GM06990 (cell line): ENCODE data around the gene SH3RF2.
"Not testable (repeated sequence)": the region's sequence is repeated elsewhere in the genome, so short reads cannot be mapped to it uniquely, and the experiment has no call there.

Experiments
- DNase-seq: peaks from one replicate; pipeline ENCODE4 v3.0.0-alpha.2; 2011; ENCODE audit not compliant: insufficient read length; ENCODE audit errors: extremely low read depth
- H3K27me3 ChIP-seq: replicated peaks from 2 replicates; pipeline ENCODE4 v1.6.0; 2011; ENCODE audit warnings: low read length; ENCODE audit not compliant: control insufficient read depth, insufficient read depth
- H3K36me3 ChIP-seq: 2 replicates; pipeline ENCODE4 v1.5.1; 2011; ENCODE audit warnings: low read length; ENCODE audit not compliant: control insufficient read depth, insufficient read depth
- H3K4me3 ChIP-seq: replicated peaks from 2 replicates; pipeline ENCODE4 v1.5.1; 2011; ENCODE audit warnings: low read depth, mild to moderate bottlenecking, control low read depth, low read length
- TF ChIP-seq, protein P1 (sequence below): IDR thresholded peaks from 2 replicates; pipeline ENCODE4 v1.5.1; 2011; ENCODE audit warnings: low read length, control low read depth, mild to moderate bottlenecking, inconsistent platforms; ENCODE audit not compliant: insufficient read depth, poor library complexity, severe bottlenecking

Gene SH3RF2

DNA sequence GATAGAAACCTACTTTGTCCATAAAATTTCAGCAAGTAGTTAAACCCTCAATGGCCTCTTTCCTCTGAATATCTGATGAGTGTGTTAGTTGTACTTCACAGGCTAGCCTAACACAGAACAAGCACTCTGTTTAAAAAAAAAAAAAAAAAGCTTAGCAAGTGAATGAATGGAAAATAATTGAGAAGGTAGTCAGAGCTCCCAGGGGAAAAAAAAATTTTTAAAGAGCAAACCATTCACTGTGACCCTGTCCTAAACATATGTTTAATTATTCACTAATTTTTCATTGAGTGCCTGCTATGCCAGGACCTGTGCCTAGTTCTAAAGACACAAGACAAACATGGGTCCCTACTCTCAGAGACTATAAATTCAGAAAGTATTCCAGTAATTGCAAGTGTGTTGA lies 69.3 kb downstream of the SH3RF2 start:
- no peak for DNase-seq
- H3K36me3 ChIP-seq = no peaks in the 10 kb centered on the region
- H3K27me3 ChIP-seq = no peaks in the 10 kb centered on the region
- H3K4me3 ChIP-seq = no peak overlapping the region
- TF ChIP-seq, protein P1, sequence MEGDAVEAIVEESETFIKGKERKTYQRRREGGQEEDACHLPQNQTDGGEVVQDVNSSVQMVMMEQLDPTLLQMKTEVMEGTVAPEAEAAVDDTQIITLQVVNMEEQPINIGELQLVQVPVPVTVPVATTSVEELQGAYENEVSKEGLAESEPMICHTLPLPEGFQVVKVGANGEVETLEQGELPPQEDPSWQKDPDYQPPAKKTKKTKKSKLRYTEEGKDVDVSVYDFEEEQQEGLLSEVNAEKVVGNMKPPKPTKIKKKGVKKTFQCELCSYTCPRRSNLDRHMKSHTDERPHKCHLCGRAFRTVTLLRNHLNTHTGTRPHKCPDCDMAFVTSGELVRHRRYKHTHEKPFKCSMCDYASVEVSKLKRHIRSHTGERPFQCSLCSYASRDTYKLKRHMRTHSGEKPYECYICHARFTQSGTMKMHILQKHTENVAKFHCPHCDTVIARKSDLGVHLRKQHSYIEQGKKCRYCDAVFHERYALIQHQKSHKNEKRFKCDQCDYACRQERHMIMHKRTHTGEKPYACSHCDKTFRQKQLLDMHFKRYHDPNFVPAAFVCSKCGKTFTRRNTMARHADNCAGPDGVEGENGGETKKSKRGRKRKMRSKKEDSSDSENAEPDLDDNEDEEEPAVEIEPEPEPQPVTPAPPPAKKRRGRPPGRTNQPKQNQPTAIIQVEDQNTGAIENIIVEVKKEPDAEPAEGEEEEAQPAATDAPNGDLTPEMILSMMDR = no peak

DNA sequence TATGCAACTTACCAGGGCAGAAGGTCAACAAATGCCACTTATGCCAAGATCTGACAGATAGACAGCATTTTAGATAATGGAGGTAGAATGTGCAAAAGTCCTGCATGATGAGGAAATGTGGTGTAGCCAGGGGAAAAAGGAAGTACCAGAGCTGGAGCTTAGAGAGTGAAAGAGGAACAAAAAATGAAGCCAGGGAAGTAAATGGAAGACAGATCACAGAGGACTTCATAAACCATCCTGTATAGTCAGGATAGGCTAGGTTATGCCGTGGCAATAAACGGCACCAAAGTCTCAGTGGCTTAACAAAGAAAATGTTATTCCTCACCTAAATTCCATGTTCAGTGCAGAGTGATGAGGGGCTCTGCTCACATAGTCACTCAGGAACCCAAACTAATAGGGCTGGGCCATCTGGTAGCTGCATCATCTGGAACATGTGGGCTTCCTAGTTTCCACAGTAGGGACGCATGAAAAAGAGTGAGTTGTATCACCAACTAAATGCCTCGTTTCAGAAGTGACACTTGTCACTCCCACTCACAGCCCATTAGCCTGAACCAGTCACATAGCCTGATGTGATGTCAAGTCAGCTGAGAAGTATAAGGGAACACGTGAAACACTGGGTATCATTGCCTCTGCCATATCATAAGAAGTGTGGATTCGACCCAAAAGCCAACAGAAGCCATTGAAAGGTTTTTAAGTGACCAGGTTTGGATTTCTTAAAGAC lies 70.3 kb downstream of the SH3RF2 start:
- H3K36me3 ChIP-seq = no peaks in the 10 kb centered on the region
- TF ChIP-seq, protein P1 = no peak
- DNase-seq = no peak
- no peak overlapping the region for H3K4me3 ChIP-seq
- H3K27me3 ChIP-seq = no peaks in the 10 kb centered on the region

DNA sequence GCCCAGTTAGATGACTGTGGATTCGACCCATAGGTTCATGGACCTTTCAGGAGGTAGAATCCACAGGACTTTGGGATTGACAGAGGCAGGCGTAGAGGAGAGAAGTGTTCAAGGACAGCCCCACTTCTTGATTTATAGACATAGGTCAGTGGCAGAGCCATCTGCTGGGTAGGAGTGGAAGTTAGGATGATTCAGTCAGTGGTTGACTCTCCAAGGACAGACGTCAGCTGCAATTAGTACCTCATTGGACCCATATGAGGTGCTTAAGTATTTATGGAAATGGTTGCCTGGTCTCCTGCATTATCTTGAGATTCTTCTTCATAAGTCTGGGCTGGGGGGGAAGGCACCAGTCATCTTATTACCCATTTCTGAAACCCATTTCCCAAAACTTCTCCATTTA lies 70.9 kb downstream of the SH3RF2 start:
- TF ChIP-seq, protein P1 = peak; percentile 5
- Histone ChIP-seq H3K4me3 (no peak overlapping the region), H3K36me3 (no peaks in the 10 kb centered on the region), H3K27me3 (no peaks in the 10 kb centered on the region)
- no peak for DNase-seq

DNA sequence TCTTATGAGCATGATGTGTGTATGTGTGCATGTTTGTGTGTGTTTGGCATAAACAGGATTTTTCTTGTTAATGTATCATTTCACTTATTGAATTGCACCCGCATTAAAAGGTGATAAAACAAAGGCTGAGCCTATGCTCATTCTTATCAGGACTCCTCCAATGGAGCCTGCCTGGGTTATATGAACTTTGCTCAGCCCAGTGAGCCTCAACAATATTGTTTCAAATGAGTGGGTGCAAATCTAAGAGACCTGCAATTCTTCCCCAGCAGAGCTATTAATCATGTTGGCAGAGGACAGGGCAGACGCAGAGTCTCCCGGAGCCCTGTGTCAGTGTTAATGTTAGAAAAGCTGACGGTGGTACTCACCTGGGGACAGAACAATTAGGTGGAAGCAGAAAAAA lies 71.6 kb downstream of the SH3RF2 start:
- Histone ChIP-seq H3K4me3 (no peak overlapping the region), H3K27me3 (no peaks in the 10 kb centered on the region), H3K36me3 (no peaks in the 10 kb centered on the region)
- no peak for DNase-seq
- TF ChIP-seq, protein P1 = no peak

DNA sequence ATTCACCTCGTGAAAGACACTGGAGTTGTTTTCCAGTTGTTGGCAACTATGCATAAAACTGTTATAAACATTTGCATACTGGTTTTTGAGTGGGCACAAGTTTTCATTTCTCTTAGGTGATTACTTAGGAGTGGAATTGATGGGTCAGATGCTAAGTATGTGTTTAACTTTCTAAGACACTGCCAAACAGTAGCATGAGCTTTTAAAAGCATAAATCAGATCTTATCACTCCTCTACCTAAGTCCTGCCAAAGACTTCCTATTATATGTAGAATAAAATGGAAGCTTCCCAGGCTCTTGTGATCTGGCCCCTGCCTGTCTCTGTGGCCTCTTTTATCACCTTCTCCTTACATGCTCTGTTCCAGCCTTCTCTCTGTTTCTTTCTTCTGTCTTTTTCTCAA lies 72.6 kb downstream of the SH3RF2 start:
- TF ChIP-seq, protein P1 = no peak
- Histone ChIP-seq H3K36me3 (no peaks in the 10 kb centered on the region), H3K4me3 (no peak overlapping the region), H3K27me3 (no peaks in the 10 kb centered on the region; the same call in 1 of the 2 replicates)
- no peak for DNase-seq

DNA sequence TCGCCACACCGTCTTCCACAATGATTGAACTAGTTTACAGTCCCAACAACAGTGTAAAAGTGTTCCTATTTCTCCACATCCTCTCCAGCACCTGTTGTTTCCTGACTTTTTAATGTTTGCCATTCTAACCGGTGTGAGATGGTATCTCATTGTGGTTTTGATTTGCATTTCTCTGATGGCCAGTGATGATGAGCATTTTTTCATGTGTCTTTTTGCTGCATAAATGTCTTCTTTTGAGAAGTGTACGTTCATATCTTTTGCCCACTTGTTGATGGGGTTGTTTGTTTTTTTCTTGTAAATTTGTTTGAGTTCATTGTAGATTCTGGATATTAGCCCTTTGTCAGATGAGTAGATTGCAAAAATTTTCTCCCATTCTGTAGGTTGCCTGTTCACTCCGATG lies 74.1 kb downstream of the SH3RF2 start:
- H3K4me3 ChIP-seq, DNase-seq: not testable (repeated sequence)

More for the DNA sequence above, 74.1 kb downstream of the SH3RF2 start:
- not testable (repeated sequence) for H3K27me3 ChIP-seq, H3K36me3 ChIP-seq
